Measurements from ENCODE around the gene SLC16A13.

The SLC16A13 gene

DNA sequence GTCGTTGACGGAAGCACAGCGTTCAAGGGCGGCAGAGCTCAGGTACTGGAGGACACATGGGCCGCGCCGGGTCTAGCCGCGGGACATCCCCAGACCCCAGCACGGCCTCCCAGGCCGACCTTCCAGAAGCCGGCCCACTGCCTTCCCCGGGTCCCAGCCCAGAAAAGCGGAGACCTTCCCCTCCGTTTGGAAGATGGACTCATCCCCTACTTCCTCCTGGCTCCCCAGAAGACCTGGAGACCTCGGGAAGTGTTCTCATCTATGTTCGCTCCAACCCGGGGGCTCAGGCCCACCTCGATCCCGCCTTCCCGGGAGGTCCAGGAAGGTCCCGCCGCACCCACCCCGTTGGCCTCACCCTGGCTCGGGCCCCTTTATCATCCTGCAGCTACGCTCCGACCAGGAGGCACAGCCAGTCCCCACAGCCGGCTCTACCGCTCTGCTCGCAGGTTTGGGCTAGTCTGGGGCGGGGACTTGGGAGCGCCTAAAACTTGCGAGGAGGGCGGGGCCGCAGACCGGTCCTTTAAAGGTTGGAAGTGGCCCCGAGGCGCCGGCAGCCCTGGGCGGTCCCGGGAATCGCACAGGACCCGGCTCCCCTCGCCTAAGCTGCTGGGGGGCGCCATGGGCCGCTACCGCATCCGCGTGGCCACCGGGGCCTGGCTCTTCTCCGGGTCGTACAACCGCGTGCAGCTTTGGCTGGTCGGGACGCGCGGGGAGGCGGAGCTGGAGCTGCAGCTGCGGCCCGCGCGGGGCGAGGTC lies 40.1 kb upstream of the SLC16A13 start, which contains the start of gene ALOX12:
TSS of gene ALOX12 (plus strand) at position 550 of the 756 bp plus-strand sequence. CDS start at position 619, 69 bp downstream.
- in situ Hi-C loops (cut with MboI; ENCODE audit: low pct_unique_long_range_greater_than_20kb, low sequenced_read_pairs, unreplicated experiment), result no loop called here
- TF ChIP-seq, protein P1, sequence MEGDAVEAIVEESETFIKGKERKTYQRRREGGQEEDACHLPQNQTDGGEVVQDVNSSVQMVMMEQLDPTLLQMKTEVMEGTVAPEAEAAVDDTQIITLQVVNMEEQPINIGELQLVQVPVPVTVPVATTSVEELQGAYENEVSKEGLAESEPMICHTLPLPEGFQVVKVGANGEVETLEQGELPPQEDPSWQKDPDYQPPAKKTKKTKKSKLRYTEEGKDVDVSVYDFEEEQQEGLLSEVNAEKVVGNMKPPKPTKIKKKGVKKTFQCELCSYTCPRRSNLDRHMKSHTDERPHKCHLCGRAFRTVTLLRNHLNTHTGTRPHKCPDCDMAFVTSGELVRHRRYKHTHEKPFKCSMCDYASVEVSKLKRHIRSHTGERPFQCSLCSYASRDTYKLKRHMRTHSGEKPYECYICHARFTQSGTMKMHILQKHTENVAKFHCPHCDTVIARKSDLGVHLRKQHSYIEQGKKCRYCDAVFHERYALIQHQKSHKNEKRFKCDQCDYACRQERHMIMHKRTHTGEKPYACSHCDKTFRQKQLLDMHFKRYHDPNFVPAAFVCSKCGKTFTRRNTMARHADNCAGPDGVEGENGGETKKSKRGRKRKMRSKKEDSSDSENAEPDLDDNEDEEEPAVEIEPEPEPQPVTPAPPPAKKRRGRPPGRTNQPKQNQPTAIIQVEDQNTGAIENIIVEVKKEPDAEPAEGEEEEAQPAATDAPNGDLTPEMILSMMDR (IDR thresholded peaks at IDR 0.05; ENCODE audit: extremely low read depth, insufficient read depth, missing control alignments), result no peak
- no peak for DNase-seq (ENCODE audit: low spot score)

DNA sequence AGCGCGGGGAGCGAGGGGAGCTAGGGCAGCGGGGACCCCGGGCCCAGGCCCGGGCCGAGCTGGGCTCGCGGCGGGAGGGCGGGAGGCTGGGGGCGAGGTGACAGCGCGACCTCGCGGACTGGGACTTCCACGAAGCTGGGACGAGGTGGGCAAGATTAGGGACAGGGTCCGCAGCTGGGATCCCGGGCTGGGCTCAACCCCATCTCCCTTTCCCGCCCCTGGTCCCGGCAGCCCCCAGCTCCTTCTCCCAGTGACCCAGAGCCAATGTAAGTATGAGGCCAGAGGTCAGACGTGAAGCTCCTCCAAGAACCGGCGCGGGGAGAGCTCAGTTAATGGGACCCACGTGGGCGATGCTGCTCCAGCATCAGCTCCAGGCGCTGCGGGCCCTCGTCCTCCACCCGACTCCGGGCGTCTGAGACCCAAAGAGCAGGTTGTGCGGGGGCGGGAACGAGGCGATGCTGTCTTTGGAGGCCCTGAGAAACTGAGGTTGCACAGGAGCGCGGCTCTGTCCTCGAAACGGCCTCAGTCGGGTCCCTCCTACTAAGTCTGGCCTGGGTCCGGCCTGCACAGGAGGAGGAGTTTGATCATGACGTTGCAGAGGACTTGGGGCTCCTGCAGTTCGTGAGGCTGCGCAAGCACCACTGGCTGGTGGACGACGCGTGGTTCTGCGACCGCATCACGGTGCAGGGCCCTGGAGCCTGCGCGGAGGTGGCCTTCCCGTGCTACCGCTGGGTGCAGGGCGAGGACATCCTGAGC lies 39.4 kb upstream of the SLC16A13 start:
- DNase-seq (ENCODE audit: low spot score), result no peak
- in situ Hi-C loops (cut with MboI; ENCODE audit: low pct_unique_long_range_greater_than_20kb, low sequenced_read_pairs, unreplicated experiment), result no loop called here
- TF ChIP-seq, protein P1 (IDR thresholded peaks at IDR 0.05; ENCODE audit: extremely low read depth, insufficient read depth, missing control alignments), result no peak

DNA sequence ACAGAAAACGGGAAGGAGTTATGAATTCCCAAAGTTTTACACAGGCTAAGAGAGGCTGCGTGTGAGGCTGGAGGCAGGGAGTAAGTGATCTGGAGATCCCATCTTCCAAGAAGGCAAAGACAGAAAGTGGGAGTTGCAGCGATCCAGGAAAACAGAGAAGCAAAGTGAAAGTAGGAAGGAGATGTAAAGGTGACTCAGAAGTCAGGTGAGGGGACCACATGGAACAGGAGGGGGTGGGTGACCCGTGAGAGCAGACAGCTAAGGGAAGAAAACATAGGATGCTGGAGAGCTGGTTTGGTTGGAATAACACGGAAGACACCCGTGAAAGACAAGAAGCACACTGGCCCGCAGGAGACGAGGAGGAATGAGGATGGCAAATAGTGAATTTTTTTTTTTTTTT lies 38.6 kb upstream of the SLC16A13 start:
- no peak for DNase-seq (ENCODE audit: low spot score)
- in situ Hi-C loops (cut with MboI; ENCODE audit: low pct_unique_long_range_greater_than_20kb, low sequenced_read_pairs, unreplicated experiment), result no loop called here
- TF ChIP-seq, protein P1 (IDR thresholded peaks at IDR 0.05; ENCODE audit: extremely low read depth, insufficient read depth, missing control alignments), result no peak

DNA sequence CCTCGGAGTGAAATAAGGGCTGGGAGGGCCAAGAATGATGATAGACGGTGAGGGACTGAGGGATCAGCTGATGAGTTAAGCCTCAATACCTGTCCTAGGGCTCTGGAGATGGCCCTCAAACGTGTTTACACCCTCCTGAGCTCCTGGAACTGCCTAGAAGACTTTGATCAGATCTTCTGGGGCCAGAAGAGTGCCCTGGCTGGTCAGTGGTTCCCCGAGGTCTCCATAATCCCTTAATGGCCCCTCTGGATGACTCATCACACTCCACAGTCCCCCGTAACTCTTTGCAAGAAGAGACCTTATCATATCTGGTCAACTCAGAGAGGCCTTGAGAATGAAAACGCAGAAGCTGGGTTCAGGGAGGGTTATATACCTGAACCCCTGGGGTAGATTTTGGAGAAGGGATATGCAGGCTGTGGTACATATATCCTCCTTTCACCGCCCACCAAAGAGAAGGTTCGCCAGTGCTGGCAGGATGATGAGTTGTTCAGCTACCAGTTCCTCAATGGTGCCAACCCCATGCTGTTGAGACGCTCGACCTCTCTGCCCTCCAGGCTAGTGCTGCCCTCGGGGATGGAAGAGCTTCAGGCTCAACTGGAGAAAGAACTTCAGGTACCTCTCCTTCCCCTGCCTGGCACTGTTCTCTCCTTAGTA lies 36.8 kb upstream of the SLC16A13 start:
- no peak for DNase-seq (ENCODE audit: low spot score)
- TF ChIP-seq, protein P1 (IDR thresholded peaks at IDR 0.05; ENCODE audit: extremely low read depth, insufficient read depth, missing control alignments), result no peak
- in situ Hi-C loops (cut with MboI; ENCODE audit: low pct_unique_long_range_greater_than_20kb, low sequenced_read_pairs, unreplicated experiment), result no loop called here

DNA sequence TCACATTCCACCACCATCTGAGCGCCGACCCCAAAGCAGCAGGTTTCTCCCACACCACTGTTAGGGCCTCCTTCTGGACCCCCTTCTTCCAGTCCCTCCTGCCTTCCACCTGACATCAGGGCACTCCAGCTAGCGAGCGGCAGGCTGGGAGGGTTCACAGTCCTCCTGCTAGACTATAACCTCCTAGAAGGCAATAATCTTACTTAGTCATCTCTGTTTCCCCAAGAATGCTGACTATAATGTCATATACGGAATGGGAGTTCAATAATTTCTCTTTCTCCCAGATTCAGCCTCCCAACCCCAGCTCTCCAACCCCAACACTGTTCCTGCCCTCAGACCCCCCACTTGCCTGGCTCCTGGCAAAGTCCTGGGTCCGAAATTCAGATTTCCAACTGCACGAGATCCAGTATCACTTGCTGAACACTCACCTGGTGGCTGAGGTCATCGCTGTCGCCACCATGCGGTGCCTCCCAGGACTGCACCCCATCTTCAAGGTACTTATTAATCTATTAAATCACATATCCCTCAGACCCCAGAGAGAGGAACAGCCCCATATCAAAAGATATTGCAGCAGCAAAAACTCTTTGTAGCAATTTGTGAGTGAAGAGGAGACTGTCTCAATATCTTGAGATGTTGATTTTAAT lies 34.4 kb upstream of the SLC16A13 start:
- TF ChIP-seq, protein P1 (IDR thresholded peaks at IDR 0.05; ENCODE audit: extremely low read depth, insufficient read depth, missing control alignments), result peak; percentile 71
- in situ Hi-C loops (cut with MboI; ENCODE audit: low pct_unique_long_range_greater_than_20kb, low sequenced_read_pairs, unreplicated experiment), result loop anchor here (10.0 kb wide), 1 partner anchor 337 kb away; no protein-coding TSS in a partner anchor
- no peak for DNase-seq (ENCODE audit: low spot score)
